GM12875 (cell line): Measurements from ENCODE around the gene KDM4B.

Source experiments
- H3K4me3 ChIP-seq: one replicate; pipeline ENCODE4 v1.5.1; 2011; ENCODE audit warnings: low read depth, low read length, control low read depth
- CTCF ChIP-seq: IDR thresholded peaks from 2 replicates; pipeline ENCODE4 v1.5.1; 2011; ENCODE audit warnings: low read depth, mild to moderate bottlenecking, control low read depth, inconsistent platforms, low read length, moderate library complexity, borderline replicate concordance; ENCODE audit not compliant: insufficient read depth

The KDM4B gene

GRCh38 chr19:4997297-4997696 lies 28.4 kb downstream of the KDM4B start:
- no peak for TF ChIP-seq CTCF

GRCh38 chr19:5000120-5000611 lies 31.3 kb downstream of the KDM4B start:
- no peak for TF ChIP-seq CTCF
- no peak overlapping the region for H3K4me3 ChIP-seq

More at GRCh38 chr19:4997297-4997696, 28.4 kb downstream of the KDM4B start:
- no peak overlapping the region for H3K4me3 ChIP-seq

- peak; percentile 75 for TF ChIP-seq CTCF
- no peak overlapping the region for H3K4me3 ChIP-seq
These were observed 32.7 kb downstream of the KDM4B start for GRCh38 chr19:5001615-5002014.

- H3K4me3 ChIP-seq = no peak overlapping the region
These were observed 33.2 kb downstream of the KDM4B start for GRCh38 chr19:5002143-5002542.

GRCh38 chr19:5003781-5004180 lies 34.9 kb downstream of the KDM4B start:
- no peak for TF ChIP-seq CTCF

More at GRCh38 chr19:5002143-5002542, 33.2 kb downstream of the KDM4B start:
- TF ChIP-seq CTCF = no peak

GRCh38 chr19:5005096-5005495 lies 36.2 kb downstream of the KDM4B start:
- no peak for TF ChIP-seq CTCF
- no peak overlapping the region for H3K4me3 ChIP-seq

More at GRCh38 chr19:5003781-5004180, 34.9 kb downstream of the KDM4B start:
- H3K4me3 ChIP-seq = no peak overlapping the region

GRCh38 chr19:5006201-5006600 lies 37.3 kb downstream of the KDM4B start:
- no peak for TF ChIP-seq CTCF
- H3K4me3 ChIP-seq = no peak overlapping the region
